Hematopoietic multipotent progenitor cell (in vitro differentiated cells): ENCODE measurements around the gene GGCT. TPM values are rescaled to one million over a fixed set of nuclear protein-coding genes. Genes with fewer than 3 reads are reported as not detected.

ENCODE experiments used
- DNase-seq, 3 donors: peaks; one replicate each; pipeline ENCODE4 v3.0.0-alpha.2; 2011 to 2015; ENCODE audit warnings: low read depth in 2 of 3, low spot score in 2 of 3
- total RNA-seq: library from RNA; depleted of rRNA; stranded (reverse); fragments of >200 nt; gene quantifications from one replicate; pipeline ENCODE4 v1.2.3, GENCODE V29; 2012

The GGCT gene
- total RNA-seq, 1 donor, result 17.8 TPM

DNA sequence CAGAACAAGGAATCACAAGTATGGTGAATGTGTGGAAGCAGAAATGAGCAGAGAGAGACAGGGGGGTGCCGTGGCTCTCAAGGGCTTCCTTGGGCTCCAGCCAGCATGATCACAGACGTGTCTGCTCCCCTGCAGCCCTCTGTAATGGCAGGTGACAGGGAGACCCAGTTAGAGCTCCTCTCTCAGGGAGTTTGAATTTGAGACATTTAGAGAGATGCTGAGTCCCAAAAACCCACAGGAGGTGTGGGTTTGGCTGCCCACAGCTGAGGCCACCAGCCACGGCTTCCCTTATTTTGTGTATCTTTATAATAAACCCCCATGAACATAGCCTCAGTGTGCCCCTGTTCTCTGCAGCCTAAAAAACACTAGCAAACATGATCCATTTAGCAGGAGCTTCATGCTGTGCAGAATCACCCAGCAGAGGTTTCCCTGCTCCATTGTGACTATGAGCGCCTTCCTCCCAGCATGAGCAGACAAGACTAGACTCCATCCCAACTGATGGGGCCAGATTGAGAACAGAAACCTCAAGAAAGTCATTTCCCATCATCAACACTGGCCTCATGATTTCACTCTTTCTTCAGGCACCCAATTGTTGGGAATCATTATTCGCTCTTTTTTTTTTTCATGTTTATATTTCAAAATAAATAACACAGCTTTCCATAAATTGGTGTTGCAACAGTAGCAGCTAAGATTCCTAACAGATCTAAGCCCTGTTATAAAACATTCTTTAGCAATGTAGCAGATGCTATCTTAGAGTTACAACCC lies 39.4 kb downstream of the GGCT start:
- no peak for DNase-seq

DNA sequence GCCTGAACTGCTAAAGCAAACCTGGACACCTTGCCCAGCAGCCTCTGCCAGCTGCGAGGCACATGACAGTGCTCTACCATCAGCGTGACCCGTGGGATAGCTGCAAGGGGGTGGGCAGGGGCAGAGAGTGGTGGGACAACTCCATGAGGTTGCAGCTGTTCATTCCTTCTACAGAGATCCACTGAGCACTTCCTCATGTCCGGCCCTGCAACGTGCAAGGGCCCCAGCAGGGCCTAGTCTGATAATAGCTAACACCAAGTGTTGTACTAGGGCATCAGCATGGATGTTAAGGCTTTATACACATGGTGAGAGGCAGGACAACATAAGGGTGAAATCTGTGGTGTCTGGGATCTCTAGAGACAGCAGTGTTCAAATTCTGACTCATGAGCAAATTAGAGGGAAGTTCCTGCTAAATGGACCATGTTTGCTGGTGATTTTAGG lies 40.4 kb downstream of the GGCT start:
- DNase-seq, result no peak

DNA sequence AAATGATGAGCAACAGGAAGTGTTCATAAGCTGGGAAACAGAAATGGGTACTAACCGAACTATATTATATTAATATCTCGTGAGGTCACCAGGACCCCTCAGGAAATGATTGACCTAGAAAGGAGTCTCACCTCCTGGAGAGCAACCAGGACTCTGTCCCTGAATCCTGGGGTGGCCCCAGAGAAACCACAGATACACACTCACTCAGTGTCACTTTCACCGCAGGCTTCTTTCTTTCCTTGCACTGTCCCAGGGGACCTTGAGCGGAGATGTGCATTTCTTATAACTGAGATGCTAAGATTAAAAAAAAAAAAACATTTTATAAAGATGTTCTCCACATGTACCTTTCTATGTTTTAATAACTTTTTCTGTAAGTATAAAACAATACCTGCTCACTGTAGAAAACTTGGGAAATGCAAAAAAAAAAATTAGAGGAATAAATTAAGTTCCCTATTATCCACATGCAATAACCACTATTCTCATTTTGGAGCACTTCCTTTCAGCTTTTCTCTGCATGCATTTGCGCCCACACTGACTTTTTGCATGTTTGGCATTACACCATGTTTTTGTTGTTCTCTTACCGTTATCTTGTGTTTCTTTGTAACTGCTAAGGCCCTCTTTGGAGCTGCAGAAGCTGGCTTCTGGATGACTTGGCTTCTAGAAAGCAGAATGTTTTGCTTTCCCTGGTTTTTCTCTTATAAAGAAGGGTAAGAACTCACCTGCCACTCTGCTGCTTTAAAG lies 41.1 kb downstream of the GGCT start:
- DNase-seq, result no peak

DNA sequence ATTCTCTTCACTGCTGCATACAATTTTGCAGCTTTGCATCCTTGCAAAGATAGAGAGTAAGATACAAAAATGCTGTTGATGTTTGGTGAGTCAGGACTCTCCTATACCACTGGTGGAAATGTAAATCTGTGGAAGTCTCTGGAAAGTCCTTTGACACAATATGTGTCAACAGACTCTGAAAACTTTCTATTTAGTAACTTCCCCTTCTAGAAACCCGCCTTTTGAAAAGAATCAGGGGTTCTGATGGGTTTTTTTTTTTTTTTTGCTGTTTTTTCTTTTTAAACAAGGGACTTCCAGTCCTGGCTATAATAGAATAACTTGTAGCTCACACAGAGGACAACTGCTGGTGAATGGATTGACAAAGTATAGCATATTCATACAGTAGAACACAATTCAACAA lies 42.5 kb downstream of the GGCT start:
- no peak for DNase-seq

DNA sequence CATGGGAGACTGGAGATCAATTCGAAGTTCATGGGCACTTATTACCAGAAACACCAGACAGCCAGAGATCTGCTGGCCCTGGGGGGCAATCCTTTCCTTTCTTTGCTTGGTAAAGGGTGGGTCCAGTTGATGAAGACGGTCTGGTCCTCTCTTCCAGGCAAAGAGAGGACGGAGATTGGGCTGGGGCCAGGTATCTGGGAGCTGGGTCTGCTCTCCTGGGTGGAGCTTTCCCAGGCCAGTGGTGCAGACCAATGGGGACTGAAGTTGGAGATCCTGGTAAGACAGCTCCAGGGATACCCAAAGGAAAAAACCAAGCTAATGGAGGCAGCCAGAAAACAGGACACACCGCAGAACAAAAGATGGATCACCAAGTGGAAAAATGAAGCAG lies 44.4 kb downstream of the GGCT start:
- no peak for DNase-seq

DNA sequence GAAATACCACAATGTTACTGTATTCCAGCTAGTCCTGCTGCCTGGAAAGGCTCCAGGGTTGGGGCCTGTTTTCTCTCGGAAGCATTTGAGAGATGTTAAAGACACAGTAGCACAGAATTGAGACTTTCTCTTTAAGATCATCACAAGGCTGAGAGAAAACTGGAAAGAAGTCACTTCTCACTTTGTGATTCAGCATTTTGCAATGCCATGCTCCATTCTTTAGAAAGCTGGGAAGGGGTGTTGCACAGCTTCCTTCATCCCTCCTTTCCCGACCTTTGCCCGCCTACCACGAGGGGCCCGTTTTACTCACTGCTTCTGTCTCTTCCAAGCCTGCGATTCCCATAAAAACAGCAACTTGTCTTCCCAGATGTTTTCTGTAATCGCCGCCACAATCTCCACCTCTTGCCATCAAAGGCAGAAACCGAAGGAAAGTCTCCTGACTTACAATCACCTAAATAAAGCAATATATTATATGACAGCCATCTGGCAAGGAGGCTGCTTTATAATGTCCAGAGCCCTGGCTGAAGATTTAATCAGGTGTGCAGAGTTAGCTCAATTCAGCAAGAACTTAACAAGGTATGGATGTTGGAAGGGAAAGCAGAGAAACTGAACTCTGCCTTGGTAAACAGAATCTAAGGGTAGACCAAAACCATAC lies 44.9 kb downstream of the GGCT start:
- no peak for DNase-seq

DNA sequence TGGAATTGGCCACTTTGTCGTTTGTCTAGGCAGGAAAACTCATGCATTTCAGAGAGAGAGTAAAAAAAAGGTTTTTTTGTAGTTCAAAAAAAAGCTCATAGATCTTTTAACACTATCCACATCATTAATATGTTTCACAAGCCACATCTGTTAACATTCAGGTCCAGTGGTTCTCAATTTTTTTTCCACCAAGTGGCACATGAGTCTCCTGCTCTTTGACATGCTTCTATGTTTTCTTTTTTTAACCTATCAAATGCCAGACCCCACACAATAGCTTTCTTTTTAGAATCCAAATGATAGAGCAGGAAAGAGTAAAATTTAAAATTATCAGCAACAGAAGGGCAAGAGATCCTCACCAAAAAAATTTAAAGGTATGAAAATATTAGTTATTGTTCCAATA lies 46.3 kb downstream of the GGCT start:
- no peak for DNase-seq

DNA sequence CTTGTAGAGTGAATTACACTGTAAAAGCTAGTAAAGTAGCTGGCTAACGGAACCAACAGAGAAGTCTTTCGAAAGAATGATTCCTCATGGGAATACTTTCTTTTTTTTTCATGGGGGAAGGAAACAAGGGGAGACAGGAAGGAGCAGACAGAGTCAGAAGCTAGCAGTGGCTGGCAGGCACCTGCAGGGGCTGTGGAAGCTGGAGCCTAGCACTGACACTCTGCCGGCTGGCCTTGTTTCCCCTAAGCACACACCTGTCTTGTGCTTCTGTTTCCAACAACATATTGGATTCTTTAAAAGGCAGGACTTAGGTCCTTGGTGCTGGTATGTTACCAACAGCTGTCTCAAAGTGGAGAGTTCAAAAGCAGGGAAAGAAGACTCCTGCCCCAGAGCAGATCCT lies 50.7 kb downstream of the GGCT start:
- no peak for DNase-seq

DNA sequence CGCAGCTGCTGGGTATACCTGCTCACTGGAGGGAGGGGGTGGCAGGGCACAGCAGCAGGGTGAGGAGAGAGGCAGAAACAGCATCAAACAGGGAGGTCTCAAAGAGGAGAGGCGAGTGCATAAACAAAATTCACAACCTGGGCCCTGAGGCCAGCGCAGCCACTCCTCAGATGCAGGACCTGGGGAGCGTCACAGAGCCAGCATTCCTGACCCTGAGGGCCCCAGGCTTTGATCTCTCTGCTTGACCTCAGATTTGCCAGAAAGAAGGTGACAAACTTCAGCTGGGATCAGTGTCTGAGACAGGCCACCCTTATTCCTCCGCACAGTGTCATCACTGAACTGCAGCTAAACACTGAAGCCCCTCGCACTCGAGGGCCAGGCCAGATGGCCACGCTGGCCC lies 51.6 kb downstream of the GGCT start:
- no peak for DNase-seq

DNA sequence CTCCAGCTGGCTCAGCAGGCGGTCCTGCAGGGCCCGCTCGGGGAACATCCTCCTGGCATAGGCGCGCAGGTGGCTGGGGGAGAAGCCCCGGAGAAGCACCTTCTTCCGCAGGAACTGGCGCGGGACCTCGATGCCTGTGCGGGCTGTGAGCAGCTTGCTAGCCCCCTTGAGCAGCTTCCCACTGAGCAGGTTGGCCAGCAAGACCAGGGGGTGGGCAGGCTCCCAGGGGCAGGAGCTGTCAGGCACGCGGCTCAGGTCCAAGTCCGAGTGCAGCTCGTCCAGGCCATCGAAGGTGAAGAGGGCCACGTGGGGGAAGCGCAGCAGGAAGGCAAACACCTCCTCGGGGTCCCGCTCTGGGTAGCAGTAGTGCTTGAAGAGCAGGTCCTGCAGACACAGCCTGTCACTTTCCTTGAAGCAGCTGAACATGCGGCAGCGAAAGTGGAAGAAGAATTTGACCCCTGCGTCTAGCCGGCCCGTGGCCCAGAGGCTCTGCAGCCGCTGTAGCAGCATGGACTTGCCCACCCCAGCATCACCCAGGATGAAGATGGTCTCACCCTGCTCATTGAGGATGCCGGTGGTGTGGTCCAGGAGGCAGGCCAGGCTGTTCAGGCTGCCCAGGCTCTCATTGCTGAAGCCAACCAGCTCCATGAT lies 52.2 kb downstream of the GGCT start:
- no peak for DNase-seq

DNA sequence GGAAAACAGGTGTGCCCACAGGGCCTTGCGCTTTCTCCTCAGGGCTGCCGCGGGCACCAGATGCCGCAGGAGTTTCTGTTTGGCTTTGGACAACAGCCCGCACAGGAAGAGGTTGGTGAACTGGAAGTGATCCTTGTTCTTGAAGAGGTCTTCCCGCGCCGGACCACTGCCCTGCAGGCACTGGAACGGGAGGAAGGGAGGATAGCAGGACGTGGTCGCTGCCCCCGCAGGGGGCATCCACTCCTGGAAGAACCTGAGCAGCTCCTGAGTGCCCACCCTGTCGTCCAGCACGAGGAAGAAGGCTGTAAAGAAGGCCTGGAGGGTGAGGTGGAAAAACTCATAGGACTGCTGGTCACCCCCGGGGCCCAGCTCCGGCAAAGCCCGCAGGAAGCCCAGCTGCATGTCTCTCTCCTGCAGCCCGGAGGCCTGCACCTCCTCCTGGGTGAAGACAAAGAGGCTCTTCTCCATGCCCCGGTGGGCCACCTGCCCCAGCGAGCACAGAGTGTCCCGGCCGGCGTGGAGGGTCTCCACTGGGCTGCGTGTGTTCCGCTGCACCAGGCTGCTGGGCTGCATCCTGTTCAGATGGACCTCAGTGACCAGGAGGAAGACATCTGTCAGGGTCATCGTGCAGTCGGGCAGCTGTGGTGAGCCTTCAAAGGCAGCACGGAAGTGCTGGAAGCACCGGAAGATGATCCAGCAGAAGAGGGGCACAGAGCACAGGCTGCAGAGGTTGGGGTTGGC lies 52.9 kb downstream of the GGCT start:
- DNase-seq, result no peak

DNA sequence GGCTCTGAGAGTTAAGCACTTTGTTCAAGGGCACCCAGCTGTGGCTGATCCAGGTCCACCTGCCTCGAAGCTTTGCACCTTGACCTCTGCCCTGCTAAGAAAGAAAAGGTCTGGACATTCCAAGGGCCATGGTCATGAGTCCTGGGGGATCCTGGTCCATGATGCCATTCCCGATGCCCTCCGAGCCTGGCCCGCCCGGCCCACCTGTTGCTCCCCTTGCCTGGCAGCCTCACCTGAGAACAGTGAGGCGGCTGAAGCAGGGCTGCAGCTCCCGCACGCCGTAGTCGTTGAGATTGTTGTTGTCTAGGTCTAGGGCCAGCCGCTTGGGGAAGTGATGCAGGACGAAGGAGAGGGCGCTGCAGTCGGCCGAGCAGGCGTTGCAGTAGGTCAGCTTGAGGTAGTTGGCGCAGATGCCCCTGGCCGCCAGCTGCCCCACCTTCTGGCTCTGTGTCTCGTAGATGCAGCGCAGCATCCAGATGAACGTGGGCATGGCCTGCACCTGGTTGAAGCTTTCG lies 53.6 kb downstream of the GGCT start:
- DNase-seq, result no peak

DNA sequence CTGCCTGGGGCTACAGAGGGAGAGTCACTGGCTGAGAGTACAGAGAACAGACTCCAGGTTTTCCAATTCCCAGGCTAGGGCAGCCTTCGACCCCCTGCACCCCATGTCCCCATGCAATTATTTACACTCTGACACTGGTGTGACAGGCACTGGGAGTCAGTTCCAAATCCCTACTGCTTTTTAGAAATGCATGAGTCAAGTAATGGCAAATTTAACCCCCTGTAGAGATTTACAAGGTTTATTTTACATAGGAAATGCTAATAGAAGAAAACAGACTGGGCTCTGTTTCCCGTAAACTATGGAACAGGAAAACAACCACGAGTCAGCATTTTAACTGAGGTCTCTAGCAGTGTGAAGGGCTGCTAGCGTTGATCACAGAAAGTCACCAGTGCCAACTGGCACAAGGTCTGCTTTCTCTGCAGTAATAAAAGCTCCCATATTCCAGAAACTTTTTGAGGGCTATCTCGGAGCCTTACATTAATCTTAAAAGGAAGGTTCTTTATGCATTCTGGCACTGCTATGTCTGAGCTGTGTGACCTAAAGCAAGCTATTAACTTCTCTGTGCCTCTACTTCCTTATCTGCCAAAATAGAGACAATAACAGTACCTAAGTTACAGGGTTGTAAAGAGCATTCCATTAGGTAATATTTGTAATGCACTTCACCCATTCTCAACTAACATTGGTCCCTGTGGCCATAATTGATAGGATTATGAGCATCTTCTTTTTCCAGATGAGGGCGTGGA lies 54.2 kb downstream of the GGCT start:
- no peak for DNase-seq

DNA sequence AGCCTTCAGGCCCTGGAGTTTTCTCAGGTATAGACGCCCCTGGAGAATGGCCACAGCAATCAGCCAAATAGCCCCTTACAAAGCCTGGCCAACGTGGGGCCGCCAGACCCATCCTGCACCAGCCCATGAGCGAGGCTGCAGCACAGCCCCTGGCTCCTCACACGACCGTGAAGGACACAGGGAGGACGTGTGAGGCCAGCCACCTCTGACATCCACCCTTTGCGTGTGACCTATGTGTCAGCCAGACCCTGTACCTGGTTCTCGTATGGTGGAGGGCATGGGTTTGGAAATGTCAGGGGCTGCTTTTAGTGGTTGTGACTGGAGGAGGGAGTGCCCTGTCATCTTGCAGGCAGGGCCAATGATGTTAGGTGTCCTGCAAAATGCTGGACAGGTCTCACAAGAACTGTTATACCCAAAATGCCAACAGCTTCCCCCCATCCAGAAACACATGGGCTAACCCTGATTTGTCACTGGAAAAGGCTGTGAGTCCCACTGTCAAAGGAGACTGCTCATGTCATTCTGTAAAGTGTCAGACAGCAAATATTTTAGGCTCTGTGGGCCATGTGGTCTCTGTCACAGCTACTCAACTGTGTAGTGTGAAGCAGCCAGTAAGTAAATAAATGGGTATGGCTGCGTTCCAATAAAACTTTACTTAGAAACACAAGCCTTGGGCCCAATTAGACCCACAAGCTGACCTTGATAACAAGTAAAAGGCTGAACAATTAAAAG lies 56.0 kb downstream of the GGCT start:
- no peak for DNase-seq

DNA sequence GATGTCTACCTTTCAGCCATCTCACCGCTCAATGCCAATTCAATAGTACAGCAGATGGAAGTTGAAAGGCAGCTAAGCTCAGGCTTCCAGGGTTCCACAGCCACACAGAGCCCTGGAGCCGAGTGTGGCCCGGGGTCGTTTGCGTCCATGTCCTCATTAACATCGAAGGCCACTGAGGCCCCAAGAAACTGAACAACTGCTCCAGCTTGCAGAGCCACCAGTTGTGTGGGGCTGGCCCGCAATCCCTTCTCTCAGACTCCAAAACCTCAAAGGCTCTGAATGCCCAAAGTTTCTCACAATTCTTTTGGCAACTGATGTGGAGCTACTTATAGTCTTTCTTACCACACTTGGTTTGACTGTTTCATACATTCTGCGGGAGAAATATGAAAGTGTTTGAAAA lies 57.2 kb downstream of the GGCT start:
- no peak for DNase-seq
